Measurements from ENCODE around the gene CPNE4. TPM values are rescaled to one million over a fixed set of nuclear protein-coding genes. Genes with fewer than 3 reads are reported as not detected.

CPNE4 gene
- total RNA-seq, 1 donor from 2014 or later: not detected

GRCh38 chr3:131623431-131623830 is 411.4 kb downstream of the CPNE4 start:
- Mint-ChIP-seq H3K9me3 (ENCODE audit: low read depth) (no peaks in the 10 kb centered on the region), H3K27me3 (ENCODE audit: low read depth) (peaks cover 10% of the 10 kb centered on the region)

GRCh38 chr3:131622726-131623125 is 412.1 kb downstream of the CPNE4 start:
- no peak for DNase-seq (ENCODE audit: low spot score)
- no peak for TF ChIP-seq CTCF (IDR thresholded peaks at IDR 0.05)
- no peaks in the 10 kb centered on the region for H3K36me3 Mint-ChIP-seq (ENCODE audit: low read depth)
- no peaks in the 10 kb centered on the region for H3K9me3 Mint-ChIP-seq (ENCODE audit: low read depth)
- H3K4me1 Mint-ChIP-seq (ENCODE audit: low read depth): no peaks in the 10 kb centered on the region
- H3K27me3 Mint-ChIP-seq (ENCODE audit: low read depth): peaks cover 12% of the 10 kb centered on the region
- H3K4me3 Mint-ChIP-seq (ENCODE audit: unreplicated experiment): no peak overlapping the region
- no peak overlapping the region for H3K27ac Mint-ChIP-seq (ENCODE audit: unreplicated experiment)

More at GRCh38 chr3:131623431-131623830, 411.4 kb downstream of the CPNE4 start:
- DNase-seq (ENCODE audit: low spot score): no peak
- Mint-ChIP-seq H3K4me3 (ENCODE audit: unreplicated experiment) (no peak overlapping the region), H3K27ac (ENCODE audit: unreplicated experiment) (no peak overlapping the region), H3K4me1 (ENCODE audit: low read depth) (no peaks in the 10 kb centered on the region), H3K36me3 (ENCODE audit: low read depth) (no peaks in the 10 kb centered on the region)
- no peak for TF ChIP-seq CTCF (IDR thresholded peaks at IDR 0.05)

DNA sequence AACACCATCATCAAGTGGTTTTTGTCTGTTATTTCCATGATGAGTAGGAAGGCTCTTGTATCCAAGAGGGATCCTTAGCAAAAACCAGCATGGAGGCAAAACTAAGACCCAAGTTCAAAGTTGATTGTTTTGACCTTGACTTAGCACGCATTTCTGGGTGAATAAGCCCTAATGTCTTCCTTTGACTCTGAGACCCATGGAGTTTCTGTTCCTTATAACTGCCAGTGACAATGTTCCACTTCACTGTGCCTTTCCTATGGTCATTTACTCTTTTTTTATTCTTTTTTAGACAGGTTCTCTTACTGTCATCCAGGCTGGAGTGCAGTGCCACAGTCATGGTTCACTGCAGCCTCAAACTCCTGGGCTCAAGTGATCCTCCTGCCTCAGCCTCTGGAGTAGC is 413.8 kb downstream of the CPNE4 start:
- TF ChIP-seq CTCF (IDR thresholded peaks at IDR 0.05): no peak
- Mint-ChIP-seq H3K27ac (ENCODE audit: unreplicated experiment) (no peak overlapping the region), H3K4me3 (ENCODE audit: unreplicated experiment) (no peak overlapping the region), H3K36me3 (ENCODE audit: low read depth) (no peaks in the 10 kb centered on the region), H3K27me3 (ENCODE audit: low read depth) (peaks cover 15% of the 10 kb centered on the region), H3K4me1 (ENCODE audit: low read depth) (no peaks in the 10 kb centered on the region), H3K9me3 (ENCODE audit: low read depth) (no peaks in the 10 kb centered on the region)
- no peak for DNase-seq (ENCODE audit: low spot score)

- Mint-ChIP-seq H3K4me1 (ENCODE audit: low read depth) (no peaks in the 10 kb centered on the region), H3K36me3 (ENCODE audit: low read depth) (no peaks in the 10 kb centered on the region), H3K9me3 (ENCODE audit: low read depth) (no peaks in the 10 kb centered on the region), H3K27me3 (ENCODE audit: low read depth) (peaks cover 17% of the 10 kb centered on the region), H3K4me3 (ENCODE audit: unreplicated experiment) (no peak overlapping the region), H3K27ac (ENCODE audit: unreplicated experiment) (no peak overlapping the region)
- DNase-seq (ENCODE audit: low spot score): no peak
- TF ChIP-seq CTCF (IDR thresholded peaks at IDR 0.05): no peak
Measured at GRCh38 chr3:131619821-131620220, 415.0 kb downstream of the CPNE4 start.

DNA sequence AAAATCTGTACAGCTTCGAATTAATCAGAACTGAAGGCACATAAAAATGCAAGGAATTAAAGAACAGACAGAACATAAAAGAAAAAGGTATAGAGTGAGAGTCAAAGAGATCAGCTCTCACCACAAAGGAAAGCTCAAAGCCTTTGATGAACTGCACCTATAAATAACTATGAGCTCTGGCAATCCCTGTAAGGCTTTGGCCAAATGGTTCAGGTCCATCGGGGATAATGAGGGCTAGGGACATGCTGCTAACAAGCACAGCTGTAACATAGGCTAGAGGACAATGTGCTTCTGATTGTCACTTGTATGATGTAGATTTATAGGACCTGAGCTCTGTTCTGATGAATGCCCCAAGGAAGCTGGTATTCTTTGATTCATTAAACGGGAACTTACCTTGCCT is 418.1 kb downstream of the CPNE4 start:
- H3K27me3 Mint-ChIP-seq (ENCODE audit: low read depth): peaks cover 18% of the 10 kb centered on the region
- no peaks in the 10 kb centered on the region for H3K9me3 Mint-ChIP-seq (ENCODE audit: low read depth)
- H3K36me3 Mint-ChIP-seq (ENCODE audit: low read depth): no peaks in the 10 kb centered on the region
- TF ChIP-seq CTCF (IDR thresholded peaks at IDR 0.05): no peak
- no peak for DNase-seq (ENCODE audit: low spot score)
- no peak overlapping the region for H3K4me3 Mint-ChIP-seq (ENCODE audit: unreplicated experiment)
- no peak overlapping the region for H3K27ac Mint-ChIP-seq (ENCODE audit: unreplicated experiment)
- H3K4me1 Mint-ChIP-seq (ENCODE audit: low read depth): no peaks in the 10 kb centered on the region
